Astrocyte (in vitro differentiated cells and primary cell): ENCODE measurements around the gene CNTRL.

Experiments used
- CTCF ChIP-seq: IDR thresholded peaks from 2 replicates; pipeline ENCODE4 v1.5.1; 2011; ENCODE audit warnings: low read depth, mild to moderate bottlenecking, inconsistent platforms, low read length, moderate library complexity; ENCODE audit not compliant: insufficient read depth
- EZH2 ChIP-seq: IDR thresholded peaks from 2 replicates; pipeline ENCODE4 v1.6.1; 2012; ENCODE audit warnings: mild to moderate bottlenecking, low read length, inconsistent platforms; ENCODE audit not compliant: insufficient read depth

GRCh38 chr9:121201045-121201737 is 126.4 kb downstream of the CNTRL start:
- TF ChIP-seq CTCF (no peak), EZH2 (no peak)
